Stimulated activated naive B cell treated with anti-CD40 and anti-IgM and Interleukin-4, amounts not matched to agents 10 μg/mL and 1 μg/mL and 100 μg/mL, for 72 hours (primary cell): ENCODE measurements around the gene TSNAXIP1.
"Not testable (repeated sequence)": the region's sequence is repeated elsewhere in the genome, so short reads cannot be mapped to it uniquely, and the experiment has no call there.

Experiments used
- ATAC-seq, 2 donors: fragments of 150-1000 bp; cut with Tn5 transposase; replicated peaks; 2 replicates each; pipeline ENCODE4 v1.10.0; 2021; ENCODE audit warnings: moderate library complexity in 1 of 2
- DNase-seq: peaks from one replicate; pipeline ENCODE4 v3.0.0; 2021
- H3K27ac Mint-ChIP-seq: one replicate; pipeline ENCODE4 v1.8.0; 2022; ENCODE audit warnings: mild to moderate bottlenecking, mixed read lengths
- H3K27me3 Mint-ChIP-seq, 2 donors: one replicate each; pipeline ENCODE4 v1.8.0; 2022; ENCODE audit warnings: mixed read lengths in 2 of 2
- H3K36me3 Mint-ChIP-seq, 2 donors: one replicate each; pipeline ENCODE4 v1.8.0; 2022; ENCODE audit warnings: mixed read lengths in 2 of 2, mild to moderate bottlenecking in 1 of 2
- H3K4me1 Mint-ChIP-seq, 2 donors: one replicate each; pipeline ENCODE4 v1.8.0; 2022; ENCODE audit warnings: mixed read lengths in 2 of 2, mild to moderate bottlenecking in 1 of 2
- H3K4me3 Mint-ChIP-seq, 2 donors: one replicate each; pipeline ENCODE4 v1.8.0; 2022; ENCODE audit warnings: mild to moderate bottlenecking in 2 of 2, mixed read lengths in 2 of 2, moderate library complexity in 1 of 2
- H3K9me3 Mint-ChIP-seq, 2 donors: one replicate each; pipeline ENCODE4 v1.8.0; 2022; ENCODE audit warnings: mixed read lengths in 2 of 2, mild to moderate bottlenecking in 1 of 2

Gene TSNAXIP1

DNA sequence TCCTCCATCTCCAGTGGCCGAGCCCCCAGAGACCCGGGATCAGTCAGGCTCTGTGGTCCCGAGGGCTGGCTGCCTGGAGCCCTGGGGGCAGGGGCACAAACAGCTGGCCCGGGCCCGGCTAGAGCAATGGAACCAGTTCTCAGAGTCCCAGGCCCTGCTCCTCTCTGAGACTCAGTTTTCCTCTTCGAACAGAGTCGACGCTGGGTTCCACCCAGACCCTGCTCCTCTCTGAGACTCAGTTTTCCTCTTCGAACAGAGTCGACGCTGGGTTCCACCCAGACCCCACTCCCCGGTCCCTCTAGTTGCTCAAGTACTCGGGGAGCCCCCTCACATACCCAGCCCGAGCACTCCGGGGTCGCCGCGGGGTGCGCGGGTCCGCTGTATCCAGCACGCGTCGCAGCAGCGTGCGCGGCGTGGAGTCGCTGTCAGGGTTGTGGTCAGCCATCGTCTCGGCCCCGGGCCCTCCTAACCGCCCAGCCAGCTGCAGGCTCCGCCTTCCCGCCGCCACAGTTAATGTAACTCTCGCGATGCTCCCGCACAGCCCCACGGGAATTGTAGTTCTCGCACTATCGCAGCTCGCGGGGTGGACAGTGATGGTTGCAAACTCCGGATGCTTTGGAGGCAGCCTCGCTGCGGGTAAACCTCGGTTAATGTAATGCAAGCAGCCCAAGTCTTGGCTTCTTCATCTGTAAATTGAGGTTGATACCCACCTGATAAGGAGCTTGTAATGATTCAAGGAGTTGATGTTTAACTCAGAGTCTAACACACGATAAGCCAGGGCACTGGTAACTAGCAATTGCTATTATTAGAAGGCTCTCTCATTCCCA, 26.9 kb downstream of the TSNAXIP1 start:
- Mint-ChIP-seq H3K27ac (peak overlapping the region; percentile 98), H3K36me3 (peaks cover 14 to 17% of the 10 kb centered on the region in 2 donors), H3K9me3 (no peaks in the 10 kb centered on the region), H3K27me3 (no peaks in the 10 kb centered on the region), H3K4me3 (peak overlapping the region; percentile 91 to 98), H3K4me1 (peaks cover 12 to 16% of the 10 kb centered on the region in 2 donors)
- DNase-seq: peak; percentile 92
- peak; percentile 100 for ATAC-seq

GRCh38 chr16:67834242-67834614, 27.5 kb downstream of the TSNAXIP1 start:
- ATAC-seq (no peak), DNase-seq (no peak)
- H3K4me3 Mint-ChIP-seq: peak overlapping the region; percentile 91 to 98
- no peaks in the 10 kb centered on the region for H3K9me3 Mint-ChIP-seq
- no peak overlapping the region for H3K27ac Mint-ChIP-seq
- H3K4me1 Mint-ChIP-seq: peaks cover 12 to 16% of the 10 kb centered on the region in 2 donors
- peaks cover 14 to 17% of the 10 kb centered on the region in 2 donors for H3K36me3 Mint-ChIP-seq
- H3K27me3 Mint-ChIP-seq: no peaks in the 10 kb centered on the region

GRCh38 chr16:67837190-67837589, 30.5 kb downstream of the TSNAXIP1 start:
- not testable (repeated sequence) for H3K4me3 Mint-ChIP-seq, H3K27me3 Mint-ChIP-seq, H3K27ac Mint-ChIP-seq, ATAC-seq, H3K9me3 Mint-ChIP-seq, H3K36me3 Mint-ChIP-seq, DNase-seq
- peaks cover 11 to 22% of the 10 kb centered on the region in 2 donors for H3K4me1 Mint-ChIP-seq

GRCh38 chr16:67837811-67838210, 31.1 kb downstream of the TSNAXIP1 start:
- DNase-seq (no peak), ATAC-seq (no peak)
- no peaks in the 10 kb centered on the region for H3K9me3 Mint-ChIP-seq
- H3K27ac Mint-ChIP-seq: peak overlapping the region; percentile 47
- no peaks in the 10 kb centered on the region for H3K27me3 Mint-ChIP-seq
- H3K4me3 Mint-ChIP-seq: no peak overlapping the region
- H3K36me3 Mint-ChIP-seq: no peaks in the 10 kb centered on the region
- H3K4me1 Mint-ChIP-seq: peaks cover 11 to 18% of the 10 kb centered on the region in 2 donors

DNA sequence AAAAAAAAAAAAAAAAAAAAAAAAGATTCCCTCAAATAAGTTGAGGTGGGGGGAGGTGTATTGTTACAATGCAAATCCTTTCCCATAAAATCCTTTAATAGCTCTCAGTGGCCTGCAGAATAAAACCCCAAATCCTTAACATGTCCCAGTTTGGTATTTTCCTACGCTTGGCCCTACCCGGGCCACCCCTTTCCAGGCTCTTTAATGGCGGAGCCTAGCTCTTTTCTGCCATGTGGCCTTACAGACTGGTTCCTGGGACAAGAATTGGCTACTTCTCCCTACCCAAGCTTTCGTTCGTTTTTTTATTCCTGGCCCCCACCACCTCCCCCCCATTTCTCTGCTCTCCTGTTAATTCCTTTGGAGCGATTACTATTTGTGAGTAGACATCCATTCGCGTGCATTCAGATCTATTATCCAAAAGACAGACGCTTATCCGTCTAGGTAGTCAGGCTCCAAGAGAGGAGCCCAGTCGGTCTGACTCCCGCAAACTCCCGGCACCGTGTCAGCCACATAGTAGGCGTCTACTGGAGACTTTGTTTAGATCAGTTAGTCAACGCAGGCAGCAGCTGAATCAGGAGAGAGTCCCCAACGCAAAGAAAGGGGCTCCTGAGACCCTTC, 34.6 kb downstream of the TSNAXIP1 start:
- no peaks in the 10 kb centered on the region for H3K27me3 Mint-ChIP-seq
- peaks cover 31 to 35% of the 10 kb centered on the region in 2 donors for H3K4me1 Mint-ChIP-seq
- H3K9me3 Mint-ChIP-seq: no peaks in the 10 kb centered on the region
- ATAC-seq: no peak
- peaks cover 0 to 5% of the 10 kb centered on the region in 2 donors for H3K36me3 Mint-ChIP-seq
- H3K27ac Mint-ChIP-seq: peak overlapping the region; percentile 98
- DNase-seq: no peak
- peak overlapping the region; percentile 48 to 95 for H3K4me3 Mint-ChIP-seq

DNA sequence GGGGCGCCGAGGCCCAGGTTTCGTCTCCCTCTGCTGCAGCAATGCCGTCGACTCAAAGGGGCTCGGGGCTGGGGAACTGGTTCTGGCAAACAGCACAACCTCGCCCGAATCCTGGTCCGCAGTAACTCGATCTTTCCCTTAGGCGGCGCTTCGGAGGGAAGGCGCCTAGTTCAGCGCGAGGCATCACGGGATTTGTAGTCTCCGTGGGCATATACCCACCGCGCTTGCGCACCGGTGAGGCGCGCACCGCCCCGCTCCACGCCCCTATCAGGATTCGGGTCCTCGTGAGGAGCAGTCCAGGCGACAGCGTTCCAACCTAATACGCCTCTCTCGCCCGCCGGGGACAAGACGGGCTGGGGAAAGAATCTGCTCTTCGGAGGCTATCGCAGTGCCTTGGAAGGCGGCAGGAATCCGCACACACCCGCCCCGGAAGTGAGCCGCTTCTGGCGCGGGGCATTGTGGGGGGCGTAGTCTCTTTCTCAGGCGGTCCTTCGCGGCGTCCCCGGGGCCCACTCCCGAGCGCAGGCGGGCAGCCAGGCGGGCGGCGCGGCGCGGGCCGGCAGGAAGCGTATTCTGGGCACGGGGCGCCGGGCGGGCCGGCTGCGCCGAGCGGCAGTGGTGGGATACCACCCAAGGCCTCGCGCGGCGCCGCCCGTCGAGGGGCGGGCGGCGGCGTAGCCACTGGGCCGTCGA, 35.3 kb downstream of the TSNAXIP1 start, which contains the start of gene THAP11:
THAP11 (plus strand) TSS at position 505 of the 693 bp plus-strand sequence. CDS start 235 bp downstream, outside the sequence.
- H3K9me3 Mint-ChIP-seq: no peaks in the 10 kb centered on the region
- no peaks in the 10 kb centered on the region for H3K27me3 Mint-ChIP-seq
- peaks cover 0 to 5% of the 10 kb centered on the region in 2 donors for H3K36me3 Mint-ChIP-seq
- peak within 1 kb of the TSS; percentile 95 to 97 for H3K4me3 Mint-ChIP-seq
- peaks cover 31 to 36% of the 10 kb centered on the region in 2 donors for H3K4me1 Mint-ChIP-seq
- ATAC-seq (peak; percentile 62 to 66), DNase-seq (peak; percentile 92)
- peak within 1 kb of the TSS; percentile 98 for H3K27ac Mint-ChIP-seq

DNA sequence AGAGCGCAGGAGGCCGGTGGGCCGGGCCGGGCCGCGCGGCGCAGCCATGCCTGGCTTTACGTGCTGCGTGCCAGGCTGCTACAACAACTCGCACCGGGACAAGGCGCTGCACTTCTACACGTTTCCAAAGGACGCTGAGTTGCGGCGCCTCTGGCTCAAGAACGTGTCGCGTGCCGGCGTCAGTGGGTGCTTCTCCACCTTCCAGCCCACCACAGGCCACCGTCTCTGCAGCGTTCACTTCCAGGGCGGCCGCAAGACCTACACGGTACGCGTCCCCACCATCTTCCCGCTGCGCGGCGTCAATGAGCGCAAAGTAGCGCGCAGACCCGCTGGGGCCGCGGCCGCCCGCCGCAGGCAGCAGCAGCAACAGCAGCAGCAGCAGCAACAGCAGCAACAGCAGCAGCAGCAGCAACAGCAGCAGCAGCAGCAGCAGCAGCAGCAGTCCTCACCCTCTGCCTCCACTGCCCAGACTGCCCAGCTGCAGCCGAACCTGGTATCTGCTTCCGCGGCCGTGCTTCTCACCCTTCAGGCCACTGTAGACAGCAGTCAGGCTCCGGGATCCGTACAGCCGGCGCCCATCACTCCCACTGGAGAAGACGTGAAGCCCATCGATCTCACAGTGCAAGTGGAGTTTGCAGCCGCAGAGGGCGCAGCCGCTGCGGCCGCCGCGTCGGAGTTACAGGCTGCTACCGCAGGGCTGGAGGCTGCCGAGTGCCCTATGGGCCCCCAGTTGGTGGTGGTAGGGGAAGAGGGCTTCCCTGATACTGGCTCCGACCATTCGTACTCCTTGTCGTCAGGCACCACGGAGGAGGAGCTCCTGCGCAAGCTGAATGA, 36.0 kb downstream of the TSNAXIP1 start:
- no peaks in the 10 kb centered on the region for H3K9me3 Mint-ChIP-seq
- H3K36me3 Mint-ChIP-seq: peaks cover 0 to 5% of the 10 kb centered on the region in 2 donors
- H3K27ac Mint-ChIP-seq: peak overlapping the region; percentile 96

GRCh38 chr16:67843343-67843765, 36.7 kb downstream of the TSNAXIP1 start:
- Mint-ChIP-seq H3K4me1 (peaks cover 32 to 47% of the 10 kb centered on the region in 2 donors), H3K27ac (peak overlapping the region; percentile 96), H3K4me3 (peak overlapping the region; percentile 95 to 97), H3K36me3 (peaks cover 0 to 5% of the 10 kb centered on the region in 2 donors), H3K27me3 (no peaks in the 10 kb centered on the region), H3K9me3 (no peaks in the 10 kb centered on the region)
- DNase-seq (no peak), ATAC-seq (no peak)

More for the DNA sequence above, 36.0 kb downstream of the TSNAXIP1 start:
- no peaks in the 10 kb centered on the region for H3K27me3 Mint-ChIP-seq
- peak overlapping the region; percentile 95 to 97 for H3K4me3 Mint-ChIP-seq
- peak; percentile 38 to 47 for ATAC-seq
- peaks cover 32 to 40% of the 10 kb centered on the region in 2 donors for H3K4me1 Mint-ChIP-seq
- peak; percentile 50 for DNase-seq

GRCh38 chr16:67844497-67844896, 37.8 kb downstream of the TSNAXIP1 start:
- Mint-ChIP-seq H3K27me3 (no peaks in the 10 kb centered on the region), H3K4me3 (peak overlapping the region in 1 of 2 donors; percentile 43), H3K27ac (no peak overlapping the region), H3K4me1 (peaks cover 35 to 54% of the 10 kb centered on the region in 2 donors), H3K36me3 (peaks cover 3 to 8% of the 10 kb centered on the region in 2 donors), H3K9me3 (no peaks in the 10 kb centered on the region)
- DNase-seq: no peak
- ATAC-seq: no peak

GRCh38 chr16:67845291-67846062, 38.8 kb downstream of the TSNAXIP1 start:
- no peak for DNase-seq
- H3K27me3 Mint-ChIP-seq: no peaks in the 10 kb centered on the region
- H3K27ac Mint-ChIP-seq: peak overlapping the region; percentile 94
- H3K9me3 Mint-ChIP-seq: no peaks in the 10 kb centered on the region
- ATAC-seq: no peak
- H3K36me3 Mint-ChIP-seq: peaks cover 9 to 15% of the 10 kb centered on the region in 2 donors
- H3K4me3 Mint-ChIP-seq: peak overlapping the region; percentile 93 to 97
- peaks cover 35 to 62% of the 10 kb centered on the region in 2 donors for H3K4me1 Mint-ChIP-seq

DNA sequence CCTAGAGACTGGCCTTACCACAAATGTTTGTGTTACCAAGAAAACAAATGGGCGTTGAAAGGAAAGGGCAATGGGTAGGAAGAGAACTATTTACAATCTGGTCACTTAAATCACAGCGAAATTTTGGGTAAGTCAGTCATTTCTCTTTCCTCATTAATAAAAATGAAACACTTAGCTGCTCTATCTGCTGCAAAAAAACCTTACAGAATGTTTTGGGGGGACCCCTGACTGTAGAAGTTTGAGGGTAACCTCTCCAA, 39.3 kb downstream of the TSNAXIP1 start:
- H3K36me3 Mint-ChIP-seq: peaks cover 9 to 15% of the 10 kb centered on the region in 2 donors
- DNase-seq (no peak), ATAC-seq (no peak)
- no peaks in the 10 kb centered on the region for H3K9me3 Mint-ChIP-seq
- no peaks in the 10 kb centered on the region for H3K27me3 Mint-ChIP-seq
- H3K4me1 Mint-ChIP-seq: peaks cover 35 to 62% of the 10 kb centered on the region in 2 donors
- H3K27ac Mint-ChIP-seq: peak overlapping the region; percentile 94
- peak overlapping the region; percentile 93 to 97 for H3K4me3 Mint-ChIP-seq

GRCh38 chr16:67846320-67847063, 39.8 kb downstream of the TSNAXIP1 start, which contains the start of gene NUTF2:
Gene NUTF2 (plus strand): TSS chr16:67846933. CDS start chr16:67865131, 18,198 bp downstream.
- peak; percentile 71 to 76 for ATAC-seq
- Mint-ChIP-seq H3K36me3 (peaks cover 9 to 15% of the 10 kb centered on the region in 2 donors), H3K4me1 (peaks cover 34 to 60% of the 10 kb centered on the region in 2 donors), H3K27me3 (no peaks in the 10 kb centered on the region), H3K9me3 (no peaks in the 10 kb centered on the region), H3K4me3 (peak within 1 kb of the TSS; percentile 93 to 97), H3K27ac (peak within 1 kb of the TSS; percentile 94)
- DNase-seq: peak; percentile 96
